K562 (cell line): ENCODE data around the gene RUNX1. TPM values are rescaled to one million over a fixed set of nuclear protein-coding genes. Genes with fewer than 3 reads are reported as not detected.

Experiments used
- ARNT ChIP-seq, 2 experiments: fragments of 450-650 bp; IDR thresholded peaks; 2 replicates each; pipeline ENCODE4 v1.6.1; 2016; ENCODE audit warnings: mild to moderate bottlenecking in 1 of 2
- C11orf30 ChIP-seq: fragments of 450-650 bp; IDR thresholded peaks from 2 replicates; pipeline ENCODE4 v1.6.1; 2016; ENCODE audit warnings: low read depth, mild to moderate bottlenecking
- ELK1 ChIP-seq: sonication (generic); formaldehyde crosslinking; IDR thresholded peaks from 2 replicates; pipeline ENCODE4 v1.8.1; 2022; ENCODE audit warnings: missing genetic modification reagents
- ETV5 ChIP-seq: sonication (generic); formaldehyde crosslinking; IDR thresholded peaks from 2 replicates; pipeline ENCODE4 v1.4.0; 2020; ENCODE audit warnings: low read depth, mild to moderate bottlenecking, missing genetic modification reagents
- FOXA3 ChIP-seq, 2 experiments: fragments of 450-650 bp in 1 of 2; sonication (generic) in 1 of 2; formaldehyde crosslinking; IDR thresholded peaks in 1 of 2; conservative IDR thresholded peaks in 1 of 2; 2 replicates each; pipeline versions ENCODE4 v1.4.0 to v1.8.0; 2020 to 2022; ENCODE audit warnings: mild to moderate bottlenecking in 2 of 2, missing genetic modification reagents in 1 of 2
- FUS ChIP-seq: fragments of 200-400 bp; formaldehyde crosslinking; optimal IDR thresholded peaks from 2 replicates; pipeline ENCODE3; 2017; ENCODE audit warnings: low read depth, low read length
- HDGF ChIP-seq: fragments of 450-650 bp; IDR thresholded peaks from 2 replicates; pipeline ENCODE4 v1.6.1; 2016
- MAZ ChIP-seq, 2 experiments: fragments of 450-650 bp in 1 of 2; sonication (generic) in 1 of 2; formaldehyde crosslinking; IDR thresholded peaks in 1 of 2; conservative IDR thresholded peaks in 1 of 2; 2 replicates each; pipeline versions ENCODE4 v1.4.0 to v1.5.0; 2020; ENCODE audit warnings: mild to moderate bottlenecking in 1 of 2, missing genetic modification reagents in 1 of 2
- OTX1 ChIP-seq: fragments of 450-650 bp; formaldehyde crosslinking; IDR thresholded peaks from 2 replicates; pipeline ENCODE4 v1.4.0; 2022; ENCODE audit warnings: mild to moderate bottlenecking
- PRDM10 ChIP-seq: fragments of 450-650 bp; IDR thresholded peaks from 2 replicates; pipeline ENCODE4 v1.6.1; 2018; ENCODE audit not compliant: partially characterized antibody
- SAFB ChIP-seq: fragments of 200-400 bp; formaldehyde crosslinking; IDR thresholded peaks from 2 replicates; pipeline ENCODE4 v1.6.1; 2017; ENCODE audit warnings: low read depth, low read length, borderline replicate concordance
- SOX6 ChIP-seq: fragments of 450-650 bp; IDR thresholded peaks from 2 replicates; pipeline ENCODE4 v1.6.1; 2014; ENCODE audit warnings: mild to moderate bottlenecking
- TARDBP ChIP-seq: fragments of 450-650 bp; IDR thresholded peaks from 2 replicates; pipeline ENCODE4 v1.6.1; 2016
- WHSC1 ChIP-seq: IDR thresholded peaks from one replicate; pipeline ENCODE4 v1.6.1; 2012; ENCODE audit warnings: low read length, control low read depth, inconsistent platforms
- polyA plus RNA-seq, 8 experiments: library from polyadenylated mRNA; depleted of rRNA in 4 of 8; stranded (reverse) in 5 of 8; unstranded in 3 of 8; fragments of >200 nt; fragmentation: Nextera tagmentation in 2 of 8; fragmentation: Illumina TruSeq in 1 of 8; extraction: Ambion mirVana in 2 of 8; extraction: Trizol in 1 of 8; gene quantifications; 2 replicates each; pipeline versions ENCODE4 v1.2.1 to v1.2.3, GENCODE V29; 2011 to 2014; ENCODE audit warnings: inconsistent platforms in 1 of 8, missing spikeins in 1 of 8
- total RNA-seq, 7 experiments: library from RNA; depleted of rRNA in 6 of 7; stranded (reverse); fragments of >200 nt in 6 of 7; fragmentation: Illumina TruSeq in 2 of 7; extraction: Trizol in 2 of 7; gene quantifications; 2 replicates each; pipeline versions ENCODE4 v1.2.1 to v1.2.3, GENCODE V29; 2011 to 2021; ENCODE audit warnings: low replicate concordance in 1 of 7
- TF ChIP-seq, protein P1 (sequence below): fragments of 200-400 bp; formaldehyde crosslinking; IDR thresholded peaks from 2 replicates; pipeline ENCODE4 v1.6.1; 2017; ENCODE audit warnings: mild to moderate bottlenecking, low read depth, low read length, moderate library complexity
- TF ChIP-seq, protein P2 (sequence below), 2 experiments: IDR thresholded peaks in 1 of 2; conservative IDR thresholded peaks in 1 of 2; 2 replicates each; pipeline ENCODE4 v1.6.1; 2016; ENCODE audit warnings: low read depth in 2 of 2, mild to moderate bottlenecking in 1 of 2, missing compliant biosample characterization in 1 of 2, missing genetic modification characterization in 1 of 2, moderate library complexity in 1 of 2
- TF ChIP-seq, protein P3 (sequence below): fragments of 450-650 bp; conservative IDR thresholded peaks from 2 replicates; pipeline ENCODE4 v1.6.1; 2016; ENCODE audit warnings: missing genetic modification characterization, low read depth, mild to moderate bottlenecking, missing compliant biosample characterization, moderate library complexity

The RUNX1 gene
- total and polyA plus RNA-seq, 9 of the 15 experiments (the other 6 are each of a cell fraction or from before 2014, with no cell fraction given): 2.2 to 68.6 (median 17.8) TPM

- TF ChIP-seq ELK1 (CRISPR knock-in tag): no peak
- TF ChIP-seq FUS: no peak
- no peak for TF ChIP-seq MAZ (CRISPR knock-in tag; conservative IDR thresholded peaks at IDR 0.05 in 1 of 2, IDR thresholded peaks at IDR 0.05 in 1 of 2)
- TF ChIP-seq HDGF: no peak
- TF ChIP-seq WHSC1: no peak
- TF ChIP-seq, protein P1, sequence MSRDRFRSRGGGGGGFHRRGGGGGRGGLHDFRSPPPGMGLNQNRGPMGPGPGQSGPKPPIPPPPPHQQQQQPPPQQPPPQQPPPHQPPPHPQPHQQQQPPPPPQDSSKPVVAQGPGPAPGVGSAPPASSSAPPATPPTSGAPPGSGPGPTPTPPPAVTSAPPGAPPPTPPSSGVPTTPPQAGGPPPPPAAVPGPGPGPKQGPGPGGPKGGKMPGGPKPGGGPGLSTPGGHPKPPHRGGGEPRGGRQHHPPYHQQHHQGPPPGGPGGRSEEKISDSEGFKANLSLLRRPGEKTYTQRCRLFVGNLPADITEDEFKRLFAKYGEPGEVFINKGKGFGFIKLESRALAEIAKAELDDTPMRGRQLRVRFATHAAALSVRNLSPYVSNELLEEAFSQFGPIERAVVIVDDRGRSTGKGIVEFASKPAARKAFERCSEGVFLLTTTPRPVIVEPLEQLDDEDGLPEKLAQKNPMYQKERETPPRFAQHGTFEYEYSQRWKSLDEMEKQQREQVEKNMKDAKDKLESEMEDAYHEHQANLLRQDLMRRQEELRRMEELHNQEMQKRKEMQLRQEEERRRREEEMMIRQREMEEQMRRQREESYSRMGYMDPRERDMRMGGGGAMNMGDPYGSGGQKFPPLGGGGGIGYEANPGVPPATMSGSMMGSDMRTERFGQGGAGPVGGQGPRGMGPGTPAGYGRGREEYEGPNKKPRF: no peak
- TF ChIP-seq ETV5: no peak
- TF ChIP-seq C11orf30: no peak
- TF ChIP-seq SOX6: no peak
- TF ChIP-seq PRDM10: no peak
- TF ChIP-seq OTX1 (CRISPR knock-in tag): no peak
- TF ChIP-seq, protein P2, sequence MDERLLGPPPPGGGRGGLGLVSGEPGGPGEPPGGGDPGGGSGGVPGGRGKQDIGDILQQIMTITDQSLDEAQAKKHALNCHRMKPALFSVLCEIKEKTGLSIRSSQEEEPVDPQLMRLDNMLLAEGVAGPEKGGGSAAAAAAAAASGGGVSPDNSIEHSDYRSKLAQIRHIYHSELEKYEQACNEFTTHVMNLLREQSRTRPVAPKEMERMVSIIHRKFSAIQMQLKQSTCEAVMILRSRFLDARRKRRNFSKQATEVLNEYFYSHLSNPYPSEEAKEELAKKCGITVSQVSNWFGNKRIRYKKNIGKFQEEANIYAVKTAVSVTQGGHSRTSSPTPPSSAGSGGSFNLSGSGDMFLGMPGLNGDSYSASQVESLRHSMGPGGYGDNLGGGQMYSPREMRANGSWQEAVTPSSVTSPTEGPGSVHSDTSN (CRISPR knock-in tag; IDR thresholded peaks at IDR 0.05; ENCODE audit: low read depth): no peak
- TF ChIP-seq, protein P2 (tag; conservative IDR thresholded peaks at IDR 0.05; ENCODE audit: low read depth): no peak
- TF ChIP-seq, protein P3, sequence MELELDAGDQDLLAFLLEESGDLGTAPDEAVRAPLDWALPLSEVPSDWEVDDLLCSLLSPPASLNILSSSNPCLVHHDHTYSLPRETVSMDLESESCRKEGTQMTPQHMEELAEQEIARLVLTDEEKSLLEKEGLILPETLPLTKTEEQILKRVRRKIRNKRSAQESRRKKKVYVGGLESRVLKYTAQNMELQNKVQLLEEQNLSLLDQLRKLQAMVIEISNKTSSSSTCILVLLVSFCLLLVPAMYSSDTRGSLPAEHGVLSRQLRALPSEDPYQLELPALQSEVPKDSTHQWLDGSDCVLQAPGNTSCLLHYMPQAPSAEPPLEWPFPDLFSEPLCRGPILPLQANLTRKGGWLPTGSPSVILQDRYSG (tag): no peak
- no peak for TF ChIP-seq SAFB
- TF ChIP-seq TARDBP: no peak
- TF ChIP-seq FOXA3 (CRISPR knock-in tag; conservative IDR thresholded peaks at IDR 0.05 in 1 of 2, IDR thresholded peaks at IDR 0.05 in 1 of 2): no peak
- TF ChIP-seq ARNT (IDR thresholded peaks at IDR 0.05): no peak
Observed at GRCh38 chr21:35053356-35054096, 4.4 kb upstream of the RUNX1 start (continued).
